K562 (cell line): ENCODE measurements around the gene RGS3. TPM values are rescaled to one million over a fixed set of nuclear protein-coding genes. Genes with fewer than 3 reads are reported as not detected.

ENCODE experiments used
- CTBP1 ChIP-seq: fragments of 450-650 bp; IDR thresholded peaks from 2 replicates; pipeline ENCODE4 v1.6.1; 2016; ENCODE audit warnings: borderline replicate concordance
- L3MBTL2 ChIP-seq: fragments of 450-650 bp; IDR thresholded peaks from 2 replicates; pipeline ENCODE4 v1.6.1; 2016; ENCODE audit warnings: mild to moderate bottlenecking, moderate library complexity
- MECOM ChIP-seq: fragments of 250-450 bp; sonication (Bioruptor Pico); IDR thresholded peaks from 2 replicates; pipeline ENCODE4 v1.8.0; 2022; ENCODE audit warnings: inconsistent platforms
- MGA ChIP-seq: fragments of 450-650 bp; IDR thresholded peaks from 2 replicates; pipeline ENCODE4 v1.6.1; 2016; ENCODE audit warnings: mild to moderate bottlenecking, moderate library complexity
- SREBF1 ChIP-seq: fragments of 150-350 bp; IDR thresholded peaks from 2 replicates; pipeline ENCODE4 v1.6.1; 2014; ENCODE audit warnings: antibody characterized with exemption, low read depth, low read length, borderline replicate concordance
- polyA plus RNA-seq, 8 experiments: library from polyadenylated mRNA; depleted of rRNA in 4 of 8; stranded (reverse) in 5 of 8; unstranded in 3 of 8; fragments of >200 nt; fragmentation: Nextera tagmentation in 2 of 8; fragmentation: Illumina TruSeq in 1 of 8; extraction: Ambion mirVana in 2 of 8; extraction: Trizol in 1 of 8; gene quantifications; 2 replicates each; pipeline versions ENCODE4 v1.2.1 to v1.2.3, GENCODE V29; 2011 to 2014; ENCODE audit warnings: inconsistent platforms in 1 of 8, missing spikeins in 1 of 8
- total RNA-seq, 7 experiments: library from RNA; depleted of rRNA in 6 of 7; stranded (reverse); fragments of >200 nt in 6 of 7; fragmentation: Illumina TruSeq in 2 of 7; extraction: Trizol in 2 of 7; gene quantifications; 2 replicates each; pipeline versions ENCODE4 v1.2.1 to v1.2.3, GENCODE V29; 2011 to 2021; ENCODE audit warnings: low replicate concordance in 1 of 7
- TF ChIP-seq, protein P1 (sequence below): sonication (generic); formaldehyde crosslinking; IDR thresholded peaks from 2 replicates; pipeline ENCODE4 v1.8.0; 2022; ENCODE audit warnings: missing genetic modification reagents, mild to moderate bottlenecking, moderate library complexity, borderline replicate concordance
- TF ChIP-seq, protein P2 (sequence below): sonication (generic); formaldehyde crosslinking; IDR thresholded peaks from 2 replicates; pipeline ENCODE4 v1.8.0; 2023; ENCODE audit warnings: missing genetic modification reagents, mild to moderate bottlenecking, borderline replicate concordance

The RGS3 gene
- total and polyA plus RNA-seq, 9 of the 15 experiments (the other 6 are each of a cell fraction or from before 2014, with no cell fraction given): 0.08 to 2.9 (median 0.95) TPM

- peak; percentile 54; the same call in 1 of the 2 replicates for TF ChIP-seq MGA
- TF ChIP-seq, protein P1, sequence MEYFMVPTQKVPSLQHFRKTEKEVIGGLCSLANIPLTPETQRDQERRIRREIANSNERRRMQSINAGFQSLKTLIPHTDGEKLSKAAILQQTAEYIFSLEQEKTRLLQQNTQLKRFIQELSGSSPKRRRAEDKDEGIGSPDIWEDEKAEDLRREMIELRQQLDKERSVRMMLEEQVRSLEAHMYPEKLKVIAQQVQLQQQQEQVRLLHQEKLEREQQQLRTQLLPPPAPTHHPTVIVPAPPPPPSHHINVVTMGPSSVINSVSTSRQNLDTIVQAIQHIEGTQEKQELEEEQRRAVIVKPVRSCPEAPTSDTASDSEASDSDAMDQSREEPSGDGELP: 0 out of 2 replicates have a peak, but pooled peaks have one; percentile 36
- TF ChIP-seq, protein P2, sequence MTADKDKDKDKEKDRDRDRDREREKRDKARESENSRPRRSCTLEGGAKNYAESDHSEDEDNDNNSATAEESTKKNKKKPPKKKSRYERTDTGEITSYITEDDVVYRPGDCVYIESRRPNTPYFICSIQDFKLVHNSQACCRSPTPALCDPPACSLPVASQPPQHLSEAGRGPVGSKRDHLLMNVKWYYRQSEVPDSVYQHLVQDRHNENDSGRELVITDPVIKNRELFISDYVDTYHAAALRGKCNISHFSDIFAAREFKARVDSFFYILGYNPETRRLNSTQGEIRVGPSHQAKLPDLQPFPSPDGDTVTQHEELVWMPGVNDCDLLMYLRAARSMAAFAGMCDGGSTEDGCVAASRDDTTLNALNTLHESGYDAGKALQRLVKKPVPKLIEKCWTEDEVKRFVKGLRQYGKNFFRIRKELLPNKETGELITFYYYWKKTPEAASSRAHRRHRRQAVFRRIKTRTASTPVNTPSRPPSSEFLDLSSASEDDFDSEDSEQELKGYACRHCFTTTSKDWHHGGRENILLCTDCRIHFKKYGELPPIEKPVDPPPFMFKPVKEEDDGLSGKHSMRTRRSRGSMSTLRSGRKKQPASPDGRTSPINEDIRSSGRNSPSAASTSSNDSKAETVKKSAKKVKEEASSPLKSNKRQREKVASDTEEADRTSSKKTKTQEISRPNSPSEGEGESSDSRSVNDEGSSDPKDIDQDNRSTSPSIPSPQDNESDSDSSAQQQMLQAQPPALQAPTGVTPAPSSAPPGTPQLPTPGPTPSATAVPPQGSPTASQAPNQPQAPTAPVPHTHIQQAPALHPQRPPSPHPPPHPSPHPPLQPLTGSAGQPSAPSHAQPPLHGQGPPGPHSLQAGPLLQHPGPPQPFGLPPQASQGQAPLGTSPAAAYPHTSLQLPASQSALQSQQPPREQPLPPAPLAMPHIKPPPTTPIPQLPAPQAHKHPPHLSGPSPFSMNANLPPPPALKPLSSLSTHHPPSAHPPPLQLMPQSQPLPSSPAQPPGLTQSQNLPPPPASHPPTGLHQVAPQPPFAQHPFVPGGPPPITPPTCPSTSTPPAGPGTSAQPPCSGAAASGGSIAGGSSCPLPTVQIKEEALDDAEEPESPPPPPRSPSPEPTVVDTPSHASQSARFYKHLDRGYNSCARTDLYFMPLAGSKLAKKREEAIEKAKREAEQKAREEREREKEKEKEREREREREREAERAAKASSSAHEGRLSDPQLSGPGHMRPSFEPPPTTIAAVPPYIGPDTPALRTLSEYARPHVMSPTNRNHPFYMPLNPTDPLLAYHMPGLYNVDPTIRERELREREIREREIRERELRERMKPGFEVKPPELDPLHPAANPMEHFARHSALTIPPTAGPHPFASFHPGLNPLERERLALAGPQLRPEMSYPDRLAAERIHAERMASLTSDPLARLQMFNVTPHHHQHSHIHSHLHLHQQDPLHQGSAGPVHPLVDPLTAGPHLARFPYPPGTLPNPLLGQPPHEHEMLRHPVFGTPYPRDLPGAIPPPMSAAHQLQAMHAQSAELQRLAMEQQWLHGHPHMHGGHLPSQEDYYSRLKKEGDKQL (CRISPR knock-in tag): 0 out of 2 replicates have a peak, but pooled peaks have one; percentile 26
- TF ChIP-seq SREBF1: no peak
- TF ChIP-seq L3MBTL2: peak; percentile 74
- TF ChIP-seq CTBP1: peak; percentile 50; the same call in 1 of the 2 replicates
- TF ChIP-seq MECOM (CRISPR knock-in tag): 0 out of 2 replicates have a peak, but pooled peaks have one; percentile 6
These were observed 95.3 kb downstream of the RGS3 start (continued) for GRCh38 chr9:113558632-113559502.
